AG10803 (cell line): ENCODE measurements around the gene C10orf95.

Experiments
- DNase-seq: peaks from one replicate; pipeline ENCODE4 v3.0.0; 2010; ENCODE audit warnings: low read depth
- H3K4me3 ChIP-seq: 2 replicates; pipeline ENCODE4 v1.5.1; 2011; ENCODE audit warnings: mild to moderate bottlenecking, low read length, control low read depth
- CTCF ChIP-seq: conservative IDR thresholded peaks from 2 replicates; pipeline ENCODE4 v1.5.1; 2011; ENCODE audit warnings: mild to moderate bottlenecking, low read length, control low read depth, inconsistent platforms

C10orf95 gene

GRCh38 chr10:102420714-102421506 is 30.4 kb downstream of the C10orf95 start, which contains the start of gene FBXL15:
Gene FBXL15, plus strand, starts transcription at chr10:102420836. Its CDS starts 294 bp downstream, at chr10:102421130.
- H3K4me3 ChIP-seq, result peak within 1 kb of the TSS; percentile 89
- DNase-seq, result peak; percentile 96
- TF ChIP-seq CTCF, result no peak; the same call in 1 of the 2 replicates

GRCh38 chr10:102420181-102420713 is 31.1 kb downstream of the C10orf95 start:
- no peak for DNase-seq
- no peak for TF ChIP-seq CTCF
- H3K4me3 ChIP-seq, result peak overlapping the region; percentile 89

- no peak for TF ChIP-seq CTCF
- peak overlapping the region; percentile 89 for H3K4me3 ChIP-seq
- DNase-seq, result no peak
Measured at GRCh38 chr10:102419269-102420180, 31.8 kb downstream of the C10orf95 start.

- DNase-seq, result no peak
- peak within 1 kb of the TSS; percentile 89 for H3K4me3 ChIP-seq
- TF ChIP-seq CTCF, result no peak
Measured at GRCh38 chr10:102418622-102419268, 32.6 kb downstream of the C10orf95 start, which contains the start of gene PSD. Gene PSD, minus strand, starts transcription at chr10:102418785. Its CDS starts 1,747 bp downstream, at chr10:102417038.

GRCh38 chr10:102416695-102417094 is 34.6 kb downstream of the C10orf95 start:
- no peak for TF ChIP-seq CTCF
- no peak for DNase-seq
- H3K4me3 ChIP-seq, result no peak overlapping the region

GRCh38 chr10:102416283-102416682 is 35.1 kb downstream of the C10orf95 start:
- H3K4me3 ChIP-seq, result no peak overlapping the region
- no peak for DNase-seq

More at GRCh38 chr10:102416283-102416682, 35.1 kb downstream of the C10orf95 start:
- TF ChIP-seq CTCF, result no peak
